Suppressor macrophage treated with lipopolysaccharide for 4 hours (primary cell): ENCODE measurements around the gene ITPR2.
"Not testable (repeated sequence)": the region's sequence is repeated elsewhere in the genome, so short reads cannot be mapped to it uniquely, and the experiment has no call there.

Source experiments
- DNase-seq: peaks from one replicate; pipeline ENCODE4 v3.0.0-alpha.2; 2020

Gene ITPR2

GRCh38 chr12:26786491-26786864 lies 46.5 kb downstream of the ITPR2 start:
- DNase-seq = no peak

GRCh38 chr12:26783816-26784379 lies 49.1 kb downstream of the ITPR2 start:
- DNase-seq = not testable (repeated sequence)

DNA sequence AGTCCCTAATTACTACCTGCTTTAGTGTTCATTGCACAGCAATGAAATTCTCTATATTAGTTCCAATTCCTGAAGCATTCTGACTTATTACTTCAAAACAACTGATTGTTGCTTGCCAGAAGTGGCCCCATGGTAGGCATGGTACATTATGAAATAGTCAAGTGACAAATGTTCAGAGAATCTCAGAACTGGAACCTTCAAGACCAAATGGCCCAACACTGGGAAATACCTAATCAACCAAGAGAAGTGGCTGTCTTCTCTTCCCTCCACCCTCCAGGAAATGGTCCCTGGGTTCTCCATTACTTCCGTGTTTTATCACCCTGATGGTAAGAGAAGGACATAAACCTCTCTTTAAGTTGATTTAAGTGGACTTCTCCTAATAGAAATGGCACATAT lies 49.9 kb downstream of the ITPR2 start:
- peak; percentile 78 for DNase-seq

DNA sequence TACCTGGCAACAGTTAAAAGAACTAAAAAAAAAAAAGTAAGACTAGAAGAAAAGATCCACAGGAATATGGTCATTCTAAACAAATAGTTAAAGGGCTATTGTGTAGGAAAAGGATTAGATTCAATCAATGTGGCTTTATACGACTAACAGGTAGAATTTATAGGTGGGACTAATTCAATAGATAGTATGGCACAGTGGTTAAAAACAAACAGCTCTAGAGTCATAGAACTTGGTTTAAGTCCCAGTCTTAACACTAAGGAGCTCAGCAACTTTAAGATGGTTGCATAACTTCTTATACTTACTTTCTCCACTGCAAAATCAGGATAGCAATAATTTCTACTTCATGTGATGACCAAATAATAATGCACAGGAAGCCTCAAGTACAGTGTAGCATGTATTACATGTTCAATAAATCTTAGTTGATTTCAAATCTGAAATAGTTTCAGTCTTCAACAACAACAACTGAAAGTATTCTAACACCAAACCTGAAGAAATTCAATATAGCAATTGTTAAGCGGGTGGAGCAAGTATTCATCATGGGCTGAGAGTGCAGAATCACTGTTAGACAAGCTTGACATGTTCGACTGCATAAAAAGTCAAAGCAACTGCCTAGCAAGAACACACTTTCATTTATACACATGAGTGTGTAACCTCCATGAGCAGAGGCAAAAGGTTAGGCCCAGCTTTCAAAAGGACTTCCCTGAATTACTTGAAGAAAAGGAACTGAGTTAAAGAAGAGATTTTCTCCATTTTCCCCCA lies 50.4 kb downstream of the ITPR2 start:
- no peak for DNase-seq

GRCh38 chr12:26780656-26781055 lies 52.3 kb downstream of the ITPR2 start:
- not testable (repeated sequence) for DNase-seq

DNA sequence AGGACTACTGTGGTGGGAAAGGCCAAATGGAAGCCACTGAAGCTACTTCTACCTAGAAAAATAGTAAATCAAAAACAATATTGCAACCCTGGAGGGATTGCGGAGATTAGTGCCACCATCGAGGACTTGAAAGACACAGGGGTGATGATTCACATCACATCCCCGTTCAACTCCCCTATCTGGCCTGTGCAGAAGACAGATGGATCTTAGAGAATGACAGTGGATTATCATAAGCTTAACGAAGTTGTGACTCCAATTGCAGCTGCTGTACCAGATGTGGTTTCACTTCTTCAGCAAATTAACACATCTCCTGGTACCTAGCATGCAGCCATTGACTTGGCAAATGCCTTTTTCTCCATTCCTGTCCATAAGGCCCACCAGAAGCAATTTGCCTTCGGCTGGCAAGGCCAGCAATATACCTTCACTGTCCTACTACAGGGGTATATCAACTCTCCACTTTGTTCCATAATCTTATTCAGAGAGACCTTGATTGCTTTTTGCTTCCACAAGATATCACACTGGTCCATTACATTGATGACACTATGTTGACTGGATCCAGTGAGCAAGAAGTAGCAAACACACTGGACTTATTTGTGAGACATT lies 54.7 kb downstream of the ITPR2 start:
- DNase-seq = not testable (repeated sequence)

DNA sequence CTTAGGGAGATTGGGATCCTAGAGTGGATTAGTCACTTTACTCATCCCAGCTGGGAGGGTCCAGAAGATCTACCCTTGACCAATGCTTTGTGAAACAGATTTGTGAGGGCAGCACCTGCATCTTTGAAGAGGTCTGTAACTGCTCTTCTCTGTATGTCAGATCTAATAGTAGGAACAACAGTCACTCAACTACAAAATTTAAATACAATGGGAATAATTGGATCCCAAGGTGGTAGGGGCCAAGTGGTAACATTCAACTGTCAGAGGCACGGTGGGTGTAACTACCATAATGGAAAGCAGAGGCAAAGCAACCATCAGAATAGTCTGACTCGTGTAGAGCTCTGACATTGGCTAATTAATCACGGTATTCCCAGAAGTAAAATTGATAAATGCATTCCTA lies 55.8 kb downstream of the ITPR2 start:
- no peak for DNase-seq

GRCh38 chr12:26775991-26776390 lies 57.0 kb downstream of the ITPR2 start:
- not testable (repeated sequence) for DNase-seq

DNA sequence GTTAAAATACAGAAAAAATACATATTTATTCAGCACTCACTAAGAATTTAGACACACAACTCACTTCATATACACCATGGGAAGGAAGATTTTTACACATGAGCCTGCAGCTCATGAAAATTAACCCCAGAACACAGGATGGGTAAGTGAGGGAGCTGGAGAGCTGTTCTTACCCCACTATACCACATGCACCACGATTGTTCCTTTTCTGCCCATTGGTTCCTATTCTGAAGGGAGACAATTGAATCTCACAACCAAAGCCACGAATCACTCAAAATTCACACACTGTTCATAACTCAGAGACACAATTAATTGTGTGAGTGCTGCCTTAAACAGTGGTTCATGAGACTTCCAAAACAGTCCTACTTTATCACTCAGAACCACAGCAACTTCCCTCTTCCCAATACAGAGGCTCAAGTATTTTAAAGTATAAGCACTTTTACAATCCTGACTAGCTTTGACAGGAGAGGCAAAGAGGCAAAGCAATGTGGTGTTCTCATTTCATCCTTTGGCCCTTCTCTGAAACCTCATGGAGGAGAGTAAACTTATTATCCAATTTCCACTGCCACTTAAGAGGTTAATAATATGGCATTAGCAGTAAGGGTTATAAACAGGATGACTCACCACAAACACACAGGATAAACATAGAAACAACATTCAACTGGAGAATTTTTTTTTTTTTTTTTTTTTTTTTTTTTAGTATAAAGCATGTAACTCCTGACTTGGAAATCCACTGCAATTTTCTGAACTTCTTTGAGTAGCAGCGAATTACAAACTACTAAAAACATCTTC lies 59.5 kb downstream of the ITPR2 start:
- no peak for DNase-seq

- DNase-seq = no peak
Observed at GRCh38 chr12:26771861-26772260, 61.1 kb downstream of the ITPR2 start.

GRCh38 chr12:26770239-26771070 lies 62.5 kb downstream of the ITPR2 start:
- DNase-seq = peak; percentile 37

- peak; percentile 52 for DNase-seq
Observed at GRCh38 chr12:26769611-26770010, 63.4 kb downstream of the ITPR2 start.

DNA sequence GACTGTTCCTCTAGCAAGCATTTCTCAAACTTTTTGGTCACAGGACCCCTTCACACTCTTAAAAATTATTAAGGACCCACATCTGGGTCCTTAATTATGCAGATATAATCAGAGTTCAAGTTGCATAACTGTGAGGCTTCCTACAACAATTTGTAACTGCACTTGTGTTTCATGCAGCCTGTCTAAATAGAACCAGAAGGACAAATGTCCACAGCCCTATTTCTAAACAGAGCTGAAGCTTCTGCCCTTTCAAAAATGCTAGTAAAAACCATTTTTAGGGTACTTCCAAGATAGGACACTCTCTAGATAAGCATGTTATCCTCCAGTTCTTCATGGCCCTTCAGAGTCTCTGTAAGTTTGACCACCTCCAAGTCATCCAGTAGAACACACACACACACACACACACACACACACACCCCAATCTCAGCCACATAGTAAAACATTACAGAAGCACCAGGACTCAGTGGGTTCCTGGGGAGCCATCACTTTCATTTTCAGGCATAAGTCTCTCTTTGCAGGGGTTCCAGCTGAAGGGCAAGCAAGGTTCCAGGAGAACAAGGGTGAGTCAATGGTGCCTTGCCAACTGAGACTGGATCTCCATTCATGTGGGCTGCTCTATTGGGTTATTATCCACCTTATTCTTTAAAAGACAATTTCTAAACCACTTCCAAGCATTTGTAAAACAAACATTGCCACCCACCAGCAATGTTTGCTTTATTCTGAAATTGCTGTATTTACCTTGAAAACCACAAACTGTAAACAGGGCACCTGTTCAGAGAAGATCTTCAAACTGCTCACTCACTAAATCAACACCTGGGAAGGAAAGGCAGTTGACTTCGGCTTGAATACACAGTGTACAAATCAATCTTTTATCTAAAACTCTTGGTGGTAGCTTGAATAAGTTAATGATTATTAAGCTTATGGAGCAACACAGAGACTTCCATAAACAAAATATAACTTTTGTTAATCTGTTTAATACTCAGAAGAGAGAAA lies 64.1 kb downstream of the ITPR2 start:
- DNase-seq = no peak

GRCh38 chr12:26767865-26768264 lies 65.1 kb downstream of the ITPR2 start:
- no peak for DNase-seq

- DNase-seq = no peak
Observed at GRCh38 chr12:26767116-26767515, 65.9 kb downstream of the ITPR2 start.

DNA sequence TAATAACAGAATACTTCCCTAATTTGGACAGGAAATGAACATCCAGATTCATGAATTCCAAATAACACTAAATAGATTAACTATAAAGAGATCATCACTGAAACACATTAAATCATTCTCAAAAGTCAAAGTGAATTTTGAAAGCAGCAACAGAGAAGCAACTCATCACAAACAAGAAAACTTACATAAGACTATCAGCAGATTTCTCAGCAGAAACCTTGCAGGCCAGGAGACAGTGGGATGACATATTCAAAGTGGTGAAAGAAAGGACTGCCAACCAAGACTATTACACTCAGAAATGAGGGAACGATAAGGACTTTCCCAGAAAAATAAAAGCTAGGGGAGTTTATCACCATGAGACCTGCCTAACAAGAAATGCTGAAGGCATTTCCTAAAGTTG lies 70.8 kb downstream of the ITPR2 start:
- DNase-seq = no peak

- no peak for DNase-seq
Observed at GRCh38 chr12:26761775-26762174, 71.2 kb downstream of the ITPR2 start.

GRCh38 chr12:26760657-26761293 lies 72.2 kb downstream of the ITPR2 start:
- DNase-seq = no peak

- not testable (repeated sequence) for DNase-seq
Observed at GRCh38 chr12:26755362-26755761, 77.6 kb downstream of the ITPR2 start.

- DNase-seq = no peak
Observed at GRCh38 chr12:26754148-26754547, 78.8 kb downstream of the ITPR2 start.

- DNase-seq = no peak
Observed at GRCh38 chr12:26751179-26751578, 81.8 kb downstream of the ITPR2 start.
